Measurements from ENCODE around the gene CYB5R3.

DNA sequence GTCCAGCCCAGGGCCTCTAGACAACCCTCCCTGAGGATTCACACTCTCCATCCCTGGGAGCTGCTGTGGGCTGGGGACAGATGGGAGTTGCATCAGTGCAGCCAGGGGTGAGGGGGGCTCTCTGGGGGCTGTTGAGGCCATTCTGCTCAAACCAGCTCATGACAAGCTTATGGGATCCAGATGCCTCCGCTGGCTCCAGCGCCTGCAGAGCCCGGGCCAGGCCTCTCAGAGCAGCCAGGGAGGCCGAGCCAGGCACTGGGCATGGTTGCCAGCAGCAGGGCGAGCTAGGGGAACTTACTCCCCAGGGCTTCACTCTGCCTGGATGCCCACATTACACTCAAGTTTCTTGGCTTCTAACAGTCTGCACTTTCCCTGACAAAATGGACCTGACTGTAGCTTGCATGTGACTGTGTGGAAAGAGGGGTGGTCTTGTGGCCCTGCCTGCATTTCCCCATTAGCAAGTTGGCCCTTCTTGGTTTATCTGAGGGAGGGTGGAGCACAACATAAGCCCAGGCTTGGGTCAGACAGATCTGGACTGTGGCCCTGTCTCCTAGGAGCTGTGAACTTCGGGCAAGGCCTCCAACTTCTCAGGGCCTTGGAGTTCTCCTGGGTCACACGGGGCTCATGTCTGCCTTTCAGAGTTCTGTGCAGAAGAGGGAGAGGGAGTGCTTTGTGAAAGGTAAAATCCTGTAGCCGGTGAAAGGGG lies 34.5 kb upstream of the CYB5R3 start:
- TF ChIP-seq CTCF (IDR thresholded peaks at IDR 0.05 in 8 of 11, conservative IDR thresholded peaks at IDR 0.05 in 3 of 11) = no peak
- peak in 1 of 3 donors; percentile 18 for TF ChIP-seq POLR2AphosphoS5 (IDR thresholded peaks at IDR 0.05)
- no peak for TF ChIP-seq POLR2A (IDR thresholded peaks at IDR 0.05)
